Epithelial cell of esophagus (primary cell): ENCODE data around the gene INPPL1.

Source experiments
- DNase-seq: peaks from one replicate; pipeline ENCODE4 v3.0.0; 2010; ENCODE audit warnings: low read depth
- H3K4me3 ChIP-seq: 2 replicates; pipeline ENCODE4 v1.5.1; 2011; ENCODE audit warnings: mild to moderate bottlenecking, low read length, control low read depth
- CTCF ChIP-seq: IDR thresholded peaks from 2 replicates; pipeline ENCODE4 v1.5.1; 2011; ENCODE audit warnings: low read depth, mild to moderate bottlenecking, low read length, control low read depth, inconsistent platforms; ENCODE audit not compliant: insufficient read depth; ENCODE audit errors: missing control alignments

The INPPL1 gene

DNA sequence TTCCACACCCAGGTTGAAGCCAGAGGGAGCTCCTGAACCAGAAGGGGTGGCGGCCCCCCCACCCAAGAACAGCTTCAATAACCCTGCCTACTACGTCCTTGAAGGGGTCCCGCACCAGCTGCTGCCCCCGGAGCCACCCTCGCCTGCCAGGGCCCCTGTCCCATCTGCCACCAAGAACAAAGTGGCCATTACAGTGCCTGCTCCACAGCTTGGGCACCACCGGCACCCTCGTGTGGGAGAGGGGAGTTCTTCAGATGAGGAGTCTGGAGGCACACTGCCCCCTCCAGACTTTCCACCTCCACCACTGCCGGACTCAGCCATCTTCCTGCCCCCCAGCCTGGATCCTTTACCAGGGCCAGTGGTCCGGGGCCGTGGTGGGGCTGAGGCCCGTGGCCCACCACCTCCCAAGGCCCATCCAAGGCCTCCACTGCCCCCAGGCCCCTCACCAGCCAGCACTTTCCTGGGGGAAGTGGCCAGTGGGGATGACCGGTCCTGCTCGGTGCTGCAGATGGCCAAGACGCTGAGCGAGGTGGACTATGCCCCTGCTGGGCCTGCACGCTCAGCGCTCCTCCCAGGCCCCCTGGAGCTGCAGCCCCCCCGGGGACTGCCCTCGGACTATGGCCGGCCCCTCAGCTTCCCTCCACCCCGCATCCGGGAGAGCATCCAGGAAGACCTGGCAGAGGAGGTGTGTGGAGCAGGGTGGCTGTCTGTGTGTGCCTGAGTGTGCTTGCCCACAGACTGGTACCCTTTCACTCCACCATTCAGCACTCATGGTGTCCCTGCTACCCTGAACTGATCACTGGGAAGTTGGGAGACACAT lies 12.8 kb downstream of the INPPL1 start:
- no peak for DNase-seq
- TF ChIP-seq CTCF: no peak
- H3K4me3 ChIP-seq: no peak overlapping the region

DNA sequence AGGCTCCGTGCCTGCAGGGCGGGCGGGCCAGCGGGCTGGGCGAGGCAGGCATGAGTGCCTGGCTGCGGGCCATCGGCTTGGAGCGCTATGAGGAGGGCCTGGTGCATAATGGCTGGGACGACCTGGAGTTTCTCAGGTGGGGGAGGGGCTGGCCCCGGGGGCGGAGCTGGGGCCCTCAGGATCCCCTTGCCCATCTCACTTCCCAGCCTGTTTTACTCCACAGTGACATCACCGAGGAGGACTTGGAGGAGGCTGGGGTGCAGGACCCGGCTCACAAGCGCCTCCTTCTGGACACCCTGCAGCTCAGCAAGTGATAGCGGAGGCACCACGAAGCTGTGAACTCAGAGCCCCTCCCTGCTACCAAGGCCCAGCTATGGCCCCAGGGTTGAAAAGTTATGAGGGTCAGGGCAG lies 13.5 kb downstream of the INPPL1 start:
- peak; percentile 76 for TF ChIP-seq CTCF
- no peak overlapping the region for H3K4me3 ChIP-seq
- DNase-seq: peak; percentile 75

DNA sequence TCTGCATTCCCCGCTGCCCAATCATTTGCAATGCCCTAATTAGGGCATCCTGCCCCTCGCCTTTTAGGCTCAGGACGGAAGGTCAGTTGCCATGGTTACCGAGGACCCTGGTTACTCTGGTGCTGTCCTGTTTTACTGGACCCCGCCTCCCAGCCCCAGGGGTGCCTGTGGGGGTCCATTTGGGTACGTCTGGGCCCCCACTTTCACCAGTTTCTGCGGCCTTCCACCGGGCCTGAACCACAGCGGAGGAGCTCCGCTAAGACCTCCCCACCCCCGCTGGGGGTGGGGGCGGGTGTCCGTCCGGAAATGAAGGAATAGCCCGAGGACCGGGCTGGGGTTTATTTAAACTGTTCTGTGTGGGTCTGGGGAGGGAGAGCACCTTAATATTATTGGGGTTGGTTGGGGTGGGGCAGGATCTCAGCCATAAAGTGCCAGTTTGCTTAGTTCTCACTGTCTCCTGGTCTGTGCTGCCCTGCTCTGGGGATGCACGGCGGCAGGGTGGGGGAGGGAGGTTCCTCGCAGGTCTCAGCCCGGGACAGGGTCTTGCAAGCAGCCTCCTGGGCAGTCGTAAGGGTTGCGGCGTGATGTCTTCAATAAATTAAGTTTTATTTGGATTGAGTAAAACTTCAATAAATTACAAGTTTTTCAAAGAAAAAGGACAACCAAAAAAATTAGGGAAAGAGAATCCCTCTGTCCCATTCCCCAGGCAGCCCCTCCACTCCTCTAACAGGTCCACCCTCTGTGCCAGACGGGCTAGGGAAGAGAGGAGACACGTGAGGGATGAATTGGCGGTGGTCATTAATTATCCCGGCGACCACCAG lies 14.1 kb downstream of the INPPL1 start:
- H3K4me3 ChIP-seq: no peak overlapping the region
- no peak for DNase-seq
- no peak for TF ChIP-seq CTCF

DNA sequence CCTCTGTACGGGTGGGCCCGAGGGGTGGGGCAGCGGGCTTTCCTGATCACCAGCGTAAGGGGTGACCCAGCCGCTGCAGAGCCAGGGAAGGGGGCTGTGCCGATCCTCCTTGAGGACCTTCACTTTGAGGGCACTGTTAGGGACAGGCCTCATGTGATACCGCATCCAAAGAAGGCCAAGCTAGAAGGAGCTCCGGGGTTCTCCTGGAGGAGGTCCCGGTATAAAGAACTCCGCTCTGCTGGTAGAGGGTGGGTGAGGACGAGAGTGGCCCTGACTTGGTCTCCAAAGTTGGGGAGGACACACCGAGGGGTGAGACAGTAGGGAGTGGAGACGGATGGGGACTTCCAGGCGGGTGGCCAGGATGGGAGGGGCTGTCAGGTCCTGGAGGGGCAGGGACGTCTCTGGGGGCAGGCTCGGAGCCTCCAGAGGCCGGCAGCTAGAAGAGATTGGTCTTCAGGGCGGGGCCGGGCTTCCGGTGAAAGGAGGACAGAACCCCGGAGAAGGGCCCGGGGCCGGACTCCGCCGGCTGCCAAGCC lies 14.8 kb downstream of the INPPL1 start:
- TF ChIP-seq CTCF: no peak
- no peak overlapping the region for H3K4me3 ChIP-seq
- peak; percentile 23 for DNase-seq

- DNase-seq: peak; percentile 45
- TF ChIP-seq CTCF: no peak
- no peak overlapping the region for H3K4me3 ChIP-seq
Observed at GRCh38 chr11:72239849-72240460, 15.4 kb downstream of the INPPL1 start.

DNA sequence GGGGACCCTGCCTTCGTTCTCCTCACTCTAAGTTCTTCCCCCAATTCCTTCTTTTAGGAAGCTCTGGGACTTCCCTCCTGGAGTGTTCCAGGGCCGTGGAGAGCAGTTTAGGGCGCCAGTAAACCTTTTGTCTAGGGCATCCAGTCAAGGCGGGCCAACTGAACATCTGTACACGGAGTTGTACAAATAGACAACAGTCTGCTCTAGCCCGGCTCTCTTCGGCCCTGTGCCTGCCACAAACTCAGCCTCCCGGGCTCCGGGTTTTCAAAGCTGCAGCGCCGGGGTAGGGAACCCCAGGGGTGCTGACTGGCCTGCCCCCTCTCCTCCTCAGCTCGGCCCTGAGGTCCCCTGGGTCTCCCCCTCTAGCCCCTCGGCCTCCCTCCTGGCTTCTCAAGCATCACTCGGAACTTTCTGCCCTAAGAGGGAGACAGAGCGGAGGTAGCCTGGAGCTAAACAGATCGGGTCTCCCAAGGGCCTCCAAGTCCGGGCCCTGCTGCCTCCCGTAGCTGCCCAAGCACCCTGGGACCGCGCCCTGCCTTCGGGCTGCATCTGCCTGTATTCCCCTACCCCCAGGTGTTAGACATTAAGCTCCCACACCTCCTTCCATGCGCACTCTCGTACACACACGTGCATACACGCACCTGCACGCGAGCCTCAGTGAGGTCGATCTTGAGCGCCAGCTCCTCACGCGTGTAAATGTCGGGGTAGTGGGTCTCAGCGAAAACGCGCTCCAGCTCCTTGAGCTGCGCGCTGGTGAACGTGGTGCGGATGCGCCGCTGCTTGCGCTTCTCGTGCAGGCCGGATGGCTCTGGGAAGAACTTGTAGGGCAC lies 16.1 kb downstream of the INPPL1 start:
- DNase-seq: peak; percentile 10
- H3K4me3 ChIP-seq: no peak overlapping the region
- no peak for TF ChIP-seq CTCF
